Fibroblast of lung (primary cell): ENCODE results near the gene DNAJA1. TPM values are rescaled to one million over a fixed set of nuclear protein-coding genes. Genes with fewer than 3 reads are reported as not detected.

Source experiments
- DNase-seq, 2 donors: peaks; one replicate each; pipeline versions ENCODE4 v3.0.0 to v3.0.0-alpha.2; 2010; ENCODE audit warnings: low read depth in 2 of 2
- H2AFZ ChIP-seq: 2 replicates; pipeline ENCODE4 v1.5.1; 2012; ENCODE audit warnings: low read length, control low read depth, inconsistent platforms
- H3K27ac ChIP-seq: 2 replicates; pipeline ENCODE4 v1.5.1; 2011; ENCODE audit warnings: low read length, control low read depth; ENCODE audit not compliant: insufficient read depth
- H3K27me3 ChIP-seq: 2 replicates; pipeline ENCODE4 v1.5.1; 2011; ENCODE audit warnings: mild to moderate bottlenecking, low read length; ENCODE audit not compliant: control insufficient read depth, insufficient read depth
- H3K36me3 ChIP-seq: 2 replicates; pipeline ENCODE4 v1.5.1; 2011; ENCODE audit warnings: low read length; ENCODE audit not compliant: control insufficient read depth, insufficient read depth
- H3K4me1 ChIP-seq: 2 replicates; pipeline ENCODE4 v1.5.1; 2011; ENCODE audit warnings: low read length; ENCODE audit not compliant: control insufficient read depth, insufficient read depth; ENCODE audit errors: extremely low read depth
- H3K4me2 ChIP-seq: 2 replicates; pipeline ENCODE4 v1.5.1; 2011; ENCODE audit warnings: low read length, control low read depth; ENCODE audit not compliant: insufficient read depth; ENCODE audit errors: extremely low read depth
- H3K4me3 ChIP-seq, 4 experiments: fragments of 200-600 bp in 1 of 4; sonication (generic) in 1 of 4; replicated peaks in 1 of 4; 2 replicates each; pipeline ENCODE4 v1.5.1; 2011 to 2016; ENCODE audit warnings: low read length in 4 of 4, low read depth in 3 of 4, mild to moderate bottlenecking in 3 of 4, control low read depth in 2 of 4, inconsistent platforms in 1 of 4, mixed read lengths in 1 of 4; ENCODE audit not compliant: insufficient read depth in 1 of 4; ENCODE audit errors: control extremely low read depth in 1 of 4
- H3K79me2 ChIP-seq: 2 replicates; pipeline ENCODE4 v1.5.1; 2012; ENCODE audit warnings: mild to moderate bottlenecking, low read length, inconsistent platforms; ENCODE audit not compliant: control insufficient read depth, insufficient read depth
- H3K9ac ChIP-seq: 2 replicates; pipeline ENCODE4 v1.5.1; 2011; ENCODE audit warnings: mild to moderate bottlenecking, low read length, control low read depth; ENCODE audit not compliant: insufficient read depth
- H3K9me3 ChIP-seq: 2 replicates; pipeline ENCODE4 v1.5.1; 2012; ENCODE audit warnings: low read depth, low read length; ENCODE audit not compliant: control insufficient read depth, insufficient read depth
- H4K20me1 ChIP-seq: 2 replicates; pipeline ENCODE4 v1.5.1; 2011; ENCODE audit warnings: low read length; ENCODE audit not compliant: control insufficient read depth, insufficient read depth; ENCODE audit errors: extremely low read depth
- EZH2 ChIP-seq: IDR thresholded peaks from 2 replicates; pipeline ENCODE4 v1.5.1; 2012; ENCODE audit warnings: low read length, control low read depth, mild to moderate bottlenecking; ENCODE audit errors: missing control alignments
- polyA plus RNA-seq, 2 donors: library from polyadenylated mRNA; depleted of rRNA in 1 of 2; stranded (reverse) in 1 of 2; unstranded in 1 of 2; fragments of >200 nt; gene quantifications; 2 replicates each; pipeline ENCODE4 v1.2.1, GENCODE V29; 2011 to 2012; ENCODE audit warnings: missing spikeins in 1 of 2
- total RNA-seq: library from RNA; depleted of rRNA; stranded (reverse); fragments of >200 nt; gene quantifications from 2 replicates; pipeline ENCODE4 v1.2.1, GENCODE V29; 2014
- TF ChIP-seq, protein P1 (sequence below), 2 donors: IDR thresholded peaks in 1 of 2; conservative IDR thresholded peaks in 1 of 2; 1 replicate in 1 of 2; 2 replicates in 1 of 2; pipeline ENCODE4 v1.5.1; 2011 to 2012; ENCODE audit warnings: low read length in 2 of 2, control low read depth in 1 of 2, inconsistent platforms in 1 of 2, low read depth in 1 of 2, mild to moderate bottlenecking in 1 of 2

Gene DNAJA1
- total and polyA plus RNA-seq, 2 donors (not counting 1 experiment from before 2014, with no cell fraction given) = 116 to 163 TPM

DNA sequence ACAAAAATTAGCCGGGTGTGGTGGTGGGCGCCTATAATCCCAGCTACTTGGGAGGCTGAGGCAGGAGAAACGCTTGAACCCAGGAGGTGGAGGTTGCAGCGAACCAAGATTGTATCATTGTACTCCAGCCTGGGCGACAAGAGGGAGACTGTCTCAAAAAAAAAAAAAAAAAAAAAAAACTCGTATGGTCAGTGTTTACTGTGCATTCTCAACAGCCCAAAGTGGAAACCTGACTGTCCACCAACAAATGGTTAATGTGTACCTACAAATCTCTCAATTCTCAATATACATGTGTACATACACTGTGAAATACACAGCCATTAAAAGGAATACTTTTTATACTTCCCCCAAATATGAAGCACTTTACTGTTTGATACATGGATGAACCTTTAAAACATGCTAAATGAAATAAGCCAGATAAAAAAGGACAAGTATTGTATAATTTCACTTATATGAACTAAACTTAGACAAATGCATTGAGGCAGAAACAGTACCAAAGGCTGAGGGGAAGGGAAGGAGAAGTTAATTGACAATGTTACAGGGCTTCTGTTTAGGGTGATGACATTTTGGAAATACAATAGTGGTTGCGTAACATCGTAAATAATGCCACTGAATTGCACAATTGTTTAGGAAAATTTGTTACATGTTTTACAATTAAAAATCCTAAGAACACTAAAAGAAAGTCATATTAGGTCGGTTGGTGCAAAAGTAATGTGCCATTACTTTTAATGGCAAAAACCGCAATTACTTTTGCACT is 16.5 kb downstream of the DNAJA1 start:
- Histone ChIP-seq H4K20me1 (no peaks in the 10 kb centered on the region), H3K36me3 (peaks cover 13% of the 10 kb centered on the region), H3K9ac (no peak overlapping the region), H3K4me1 (peaks cover 7% of the 10 kb centered on the region), H3K27ac (no peak overlapping the region), H3K9me3 (no peaks in the 10 kb centered on the region), H3K4me3 (no peak overlapping the region), H3K27me3 (no peaks in the 10 kb centered on the region), H3K79me2 (no peaks in the 10 kb centered on the region), H2AFZ (no peak overlapping the region), H3K4me2 (no peak overlapping the region)
- no peak for TF ChIP-seq EZH2
- TF ChIP-seq, protein P1, sequence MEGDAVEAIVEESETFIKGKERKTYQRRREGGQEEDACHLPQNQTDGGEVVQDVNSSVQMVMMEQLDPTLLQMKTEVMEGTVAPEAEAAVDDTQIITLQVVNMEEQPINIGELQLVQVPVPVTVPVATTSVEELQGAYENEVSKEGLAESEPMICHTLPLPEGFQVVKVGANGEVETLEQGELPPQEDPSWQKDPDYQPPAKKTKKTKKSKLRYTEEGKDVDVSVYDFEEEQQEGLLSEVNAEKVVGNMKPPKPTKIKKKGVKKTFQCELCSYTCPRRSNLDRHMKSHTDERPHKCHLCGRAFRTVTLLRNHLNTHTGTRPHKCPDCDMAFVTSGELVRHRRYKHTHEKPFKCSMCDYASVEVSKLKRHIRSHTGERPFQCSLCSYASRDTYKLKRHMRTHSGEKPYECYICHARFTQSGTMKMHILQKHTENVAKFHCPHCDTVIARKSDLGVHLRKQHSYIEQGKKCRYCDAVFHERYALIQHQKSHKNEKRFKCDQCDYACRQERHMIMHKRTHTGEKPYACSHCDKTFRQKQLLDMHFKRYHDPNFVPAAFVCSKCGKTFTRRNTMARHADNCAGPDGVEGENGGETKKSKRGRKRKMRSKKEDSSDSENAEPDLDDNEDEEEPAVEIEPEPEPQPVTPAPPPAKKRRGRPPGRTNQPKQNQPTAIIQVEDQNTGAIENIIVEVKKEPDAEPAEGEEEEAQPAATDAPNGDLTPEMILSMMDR (conservative IDR thresholded peaks at IDR 0.05 in 1 of 2, IDR thresholded peaks at IDR 0.05 in 1 of 2; ENCODE audit: low read depth in 1 of 2, low read length in 2 of 2) = no peak
- peak in 1 of 2 donors; percentile 50 for DNase-seq

DNA sequence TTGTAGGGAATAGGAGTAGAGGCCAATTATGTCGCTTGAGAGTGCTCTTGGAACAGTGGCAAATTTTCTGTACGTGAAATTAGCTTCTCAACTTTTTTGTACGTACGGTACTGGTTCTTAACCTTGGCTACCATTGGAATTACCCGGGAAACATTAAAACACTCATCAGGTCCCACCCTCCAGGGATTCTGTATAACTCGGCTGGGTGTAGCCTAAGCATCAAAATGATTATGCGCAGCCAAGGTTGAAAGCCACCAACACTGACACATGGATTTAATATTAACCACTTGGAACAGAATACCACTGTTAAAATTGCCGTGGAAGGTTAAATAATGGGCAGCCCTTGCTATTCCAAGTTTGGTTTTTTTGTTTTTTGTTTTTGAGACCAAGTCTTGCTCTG is 17.4 kb downstream of the DNAJA1 start:
- Histone ChIP-seq H2AFZ (no peak overlapping the region), H3K36me3 (peaks cover 9% of the 10 kb centered on the region), H4K20me1 (no peaks in the 10 kb centered on the region), H3K27ac (no peak overlapping the region), H3K4me2 (no peak overlapping the region), H3K4me3 (no peak overlapping the region), H3K27me3 (no peaks in the 10 kb centered on the region), H3K4me1 (peaks cover 7% of the 10 kb centered on the region), H3K9me3 (no peaks in the 10 kb centered on the region), H3K79me2 (no peaks in the 10 kb centered on the region), H3K9ac (no peak overlapping the region)
- TF ChIP-seq, protein P1 (conservative IDR thresholded peaks at IDR 0.05 in 1 of 2, IDR thresholded peaks at IDR 0.05 in 1 of 2; ENCODE audit: low read depth in 1 of 2, low read length in 2 of 2) = no peak
- no peak for TF ChIP-seq EZH2
- DNase-seq = no peak

GRCh38 chr9:33043671-33044070 is 18.6 kb downstream of the DNAJA1 start:
- Histone ChIP-seq H3K4me3 (peak overlapping the region; percentile 47 to 72 (median 56)), H3K36me3 (peaks cover 6% of the 10 kb centered on the region), H4K20me1 (no peaks in the 10 kb centered on the region), H3K9ac (peak overlapping the region; percentile 72), H3K27me3 (no peaks in the 10 kb centered on the region), H3K9me3 (no peaks in the 10 kb centered on the region), H3K79me2 (no peaks in the 10 kb centered on the region), H3K4me1 (peaks cover 7% of the 10 kb centered on the region), H2AFZ (peak overlapping the region; percentile 28), H3K4me2 (peak overlapping the region; percentile 86), H3K27ac (peak overlapping the region; percentile 87)
- DNase-seq = no peak
- TF ChIP-seq, protein P1 (conservative IDR thresholded peaks at IDR 0.05 in 1 of 2, IDR thresholded peaks at IDR 0.05 in 1 of 2; ENCODE audit: low read depth in 1 of 2, low read length in 2 of 2) = no peak
